ENCODE measurements around the gene NUDT13.

DNA sequence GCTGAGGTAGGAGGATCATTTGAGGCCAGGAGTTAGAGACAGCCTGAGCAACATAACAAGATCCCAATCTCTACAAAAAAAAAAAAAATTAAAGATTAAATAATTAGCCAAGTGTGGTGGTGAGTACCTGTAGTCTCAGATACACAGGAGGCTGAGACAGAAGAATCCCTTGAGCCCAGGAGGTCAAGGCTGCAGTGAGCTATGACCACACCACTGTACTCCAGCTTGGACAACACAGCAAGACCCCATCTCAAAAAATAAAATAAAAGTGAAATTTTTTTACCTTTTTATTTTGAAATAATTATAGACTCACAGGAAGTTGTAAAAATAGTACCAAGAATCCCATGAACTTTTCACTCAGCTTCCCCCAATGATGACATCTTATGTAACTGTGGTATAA is 62.6 kb downstream of the NUDT13 start:
- TF ChIP-seq, protein P1, sequence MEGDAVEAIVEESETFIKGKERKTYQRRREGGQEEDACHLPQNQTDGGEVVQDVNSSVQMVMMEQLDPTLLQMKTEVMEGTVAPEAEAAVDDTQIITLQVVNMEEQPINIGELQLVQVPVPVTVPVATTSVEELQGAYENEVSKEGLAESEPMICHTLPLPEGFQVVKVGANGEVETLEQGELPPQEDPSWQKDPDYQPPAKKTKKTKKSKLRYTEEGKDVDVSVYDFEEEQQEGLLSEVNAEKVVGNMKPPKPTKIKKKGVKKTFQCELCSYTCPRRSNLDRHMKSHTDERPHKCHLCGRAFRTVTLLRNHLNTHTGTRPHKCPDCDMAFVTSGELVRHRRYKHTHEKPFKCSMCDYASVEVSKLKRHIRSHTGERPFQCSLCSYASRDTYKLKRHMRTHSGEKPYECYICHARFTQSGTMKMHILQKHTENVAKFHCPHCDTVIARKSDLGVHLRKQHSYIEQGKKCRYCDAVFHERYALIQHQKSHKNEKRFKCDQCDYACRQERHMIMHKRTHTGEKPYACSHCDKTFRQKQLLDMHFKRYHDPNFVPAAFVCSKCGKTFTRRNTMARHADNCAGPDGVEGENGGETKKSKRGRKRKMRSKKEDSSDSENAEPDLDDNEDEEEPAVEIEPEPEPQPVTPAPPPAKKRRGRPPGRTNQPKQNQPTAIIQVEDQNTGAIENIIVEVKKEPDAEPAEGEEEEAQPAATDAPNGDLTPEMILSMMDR (IDR thresholded peaks at IDR 0.05), result no peak
- TF ChIP-seq POLR2A (IDR thresholded peaks at IDR 0.05), result no peak

All from testis (tissue), 2 donors.